HepG2 (cell line): ENCODE data around the gene ADAMTS17. TPM values are rescaled to one million over a fixed set of nuclear protein-coding genes. Genes with fewer than 3 reads are reported as not detected.

Experiments used
- ADNP ChIP-seq: sonication (generic); formaldehyde crosslinking; IDR thresholded peaks from 2 replicates; pipeline ENCODE4 v1.4.0; 2020; ENCODE audit warnings: missing genetic modification reagents
- ELF1 ChIP-seq: sonication (generic); formaldehyde crosslinking; IDR thresholded peaks from 2 replicates; pipeline ENCODE4 v1.4.0; 2020; ENCODE audit warnings: missing genetic modification reagents
- NFKB2 ChIP-seq: sonication (generic); formaldehyde crosslinking; IDR thresholded peaks from 2 replicates; pipeline ENCODE4 v1.4.0; 2020; ENCODE audit warnings: missing genetic modification reagents, borderline replicate concordance
- PHF8 ChIP-seq: sonication (generic); formaldehyde crosslinking; IDR thresholded peaks from 2 replicates; pipeline ENCODE4 v1.5.0; 2020; ENCODE audit warnings: missing genetic modification reagents
- PTBP1 ChIP-seq: fragments of 200-400 bp; formaldehyde crosslinking; IDR thresholded peaks from 2 replicates; pipeline ENCODE4 v1.6.1; 2018; ENCODE audit warnings: low read length, low read depth; ENCODE audit not compliant: poor library complexity, severe bottlenecking
- RFX1 ChIP-seq: fragments of 450-650 bp; IDR thresholded peaks from 2 replicates; pipeline ENCODE4 v1.6.1; 2017
- RFX5 ChIP-seq: IDR thresholded peaks from 2 replicates; pipeline ENCODE4 v1.6.1; 2011; ENCODE audit warnings: low read depth, low read length, improper control_type of control experiment
- SIX1 ChIP-seq: sonication (generic); formaldehyde crosslinking; IDR thresholded peaks from 2 replicates; pipeline ENCODE4 v1.4.0; 2020; ENCODE audit warnings: missing genetic modification reagents, borderline replicate concordance
- SIX4 ChIP-seq: sonication (generic); formaldehyde crosslinking; IDR thresholded peaks from 2 replicates; pipeline ENCODE4 v1.4.0; 2020; ENCODE audit warnings: missing genetic modification reagents
- SMARCE1 ChIP-seq: fragments of 450-650 bp; IDR thresholded peaks from 2 replicates; pipeline ENCODE4 v1.6.1; 2017; ENCODE audit warnings: borderline replicate concordance
- TCF7 ChIP-seq: sonication (generic); IDR thresholded peaks from 2 replicates; pipeline ENCODE4 v1.6.1; 2016; ENCODE audit warnings: antibody characterized with exemption, low read depth
- ZNF253 ChIP-seq: sonication (generic); formaldehyde crosslinking; IDR thresholded peaks from 2 replicates; pipeline ENCODE4 v1.8.0; 2022; ENCODE audit warnings: mild to moderate bottlenecking, missing genetic modification reagents, borderline replicate concordance
- ZNF550 ChIP-seq: sonication (generic); formaldehyde crosslinking; IDR thresholded peaks from 2 replicates; pipeline ENCODE4 v1.4.0; 2020; ENCODE audit warnings: mild to moderate bottlenecking, missing genetic modification reagents, borderline replicate concordance
- ZNF552 ChIP-seq: sonication (generic); formaldehyde crosslinking; IDR thresholded peaks from 2 replicates; pipeline ENCODE4 v1.9.0; 2022; ENCODE audit warnings: missing genetic modification reagents, mild to moderate bottlenecking, borderline replicate concordance
- ZNF672 ChIP-seq: sonication (generic); formaldehyde crosslinking; IDR thresholded peaks from 2 replicates; pipeline ENCODE4 v1.8.1; 2022; ENCODE audit warnings: missing genetic modification reagents
- ZNF883 ChIP-seq: sonication (generic); formaldehyde crosslinking; IDR thresholded peaks from 2 replicates; pipeline ENCODE4 v1.5.1; 2020; ENCODE audit warnings: mild to moderate bottlenecking, missing genetic modification reagents; ENCODE audit errors: not compliant biosample characterization
- ZSCAN12 ChIP-seq: sonication (generic); formaldehyde crosslinking; IDR thresholded peaks from 2 replicates; pipeline ENCODE4 v1.9.0; 2021; ENCODE audit warnings: mild to moderate bottlenecking, missing genetic modification reagents
- polyA plus RNA-seq, 8 experiments: library from polyadenylated mRNA; depleted of rRNA in 3 of 8; stranded (reverse) in 7 of 8; unstranded in 1 of 8; fragments of >200 nt; fragmentation: Illumina TruSeq in 4 of 8; extraction: Trizol in 4 of 8; gene quantifications; 2 replicates each; pipeline versions ENCODE4 v1.2.1 to v1.2.3, GENCODE V29; 2011 to 2016; ENCODE audit warnings: low read depth in 4 of 8, missing spikeins in 1 of 8, mixed read lengths in 1 of 8; ENCODE audit not compliant: insufficient read depth in 1 of 8
- total RNA-seq, 5 experiments: library from RNA; depleted of rRNA; stranded (reverse); fragments of >200 nt; fragmentation: Illumina TruSeq; extraction: Trizol; gene quantifications; 2 replicates each; pipeline ENCODE4 v1.2.3, GENCODE V29; 2016; ENCODE audit warnings: low read depth in 1 of 5
- TF ChIP-seq, protein P1 (sequence below): IDR thresholded peaks from 2 replicates; pipeline ENCODE4 v1.6.1; 2016; ENCODE audit warnings: low read depth, control low read depth
- TF ChIP-seq, protein P2 (sequence below): sonication (generic); formaldehyde crosslinking; IDR thresholded peaks from 2 replicates; pipeline ENCODE4 v1.8.0; 2022; ENCODE audit warnings: mild to moderate bottlenecking, missing genetic modification reagents, moderate library complexity
- TF ChIP-seq, protein P3 (sequence below): sonication (generic); formaldehyde crosslinking; IDR thresholded peaks from 2 replicates; pipeline ENCODE4 v1.4.0; 2020; ENCODE audit warnings: missing genetic modification reagents
- TF ChIP-seq, protein P4 (sequence below): sonication (generic); formaldehyde crosslinking; IDR thresholded peaks from 2 replicates; pipeline ENCODE4 v1.8.0; 2022; ENCODE audit warnings: missing genetic modification reagents, low read depth, mild to moderate bottlenecking, borderline replicate concordance
- TF ChIP-seq, protein P5 (sequence below): sonication (generic); formaldehyde crosslinking; IDR thresholded peaks from 2 replicates; pipeline ENCODE4 v1.4.0; 2020; ENCODE audit warnings: missing genetic modification reagents

Gene ADAMTS17
- total and polyA plus RNA-seq, 2 of the 13 experiments (the other 11 are each of a cell fraction or from before 2014, with no cell fraction given): 0.02 to 0.04 TPM

DNA sequence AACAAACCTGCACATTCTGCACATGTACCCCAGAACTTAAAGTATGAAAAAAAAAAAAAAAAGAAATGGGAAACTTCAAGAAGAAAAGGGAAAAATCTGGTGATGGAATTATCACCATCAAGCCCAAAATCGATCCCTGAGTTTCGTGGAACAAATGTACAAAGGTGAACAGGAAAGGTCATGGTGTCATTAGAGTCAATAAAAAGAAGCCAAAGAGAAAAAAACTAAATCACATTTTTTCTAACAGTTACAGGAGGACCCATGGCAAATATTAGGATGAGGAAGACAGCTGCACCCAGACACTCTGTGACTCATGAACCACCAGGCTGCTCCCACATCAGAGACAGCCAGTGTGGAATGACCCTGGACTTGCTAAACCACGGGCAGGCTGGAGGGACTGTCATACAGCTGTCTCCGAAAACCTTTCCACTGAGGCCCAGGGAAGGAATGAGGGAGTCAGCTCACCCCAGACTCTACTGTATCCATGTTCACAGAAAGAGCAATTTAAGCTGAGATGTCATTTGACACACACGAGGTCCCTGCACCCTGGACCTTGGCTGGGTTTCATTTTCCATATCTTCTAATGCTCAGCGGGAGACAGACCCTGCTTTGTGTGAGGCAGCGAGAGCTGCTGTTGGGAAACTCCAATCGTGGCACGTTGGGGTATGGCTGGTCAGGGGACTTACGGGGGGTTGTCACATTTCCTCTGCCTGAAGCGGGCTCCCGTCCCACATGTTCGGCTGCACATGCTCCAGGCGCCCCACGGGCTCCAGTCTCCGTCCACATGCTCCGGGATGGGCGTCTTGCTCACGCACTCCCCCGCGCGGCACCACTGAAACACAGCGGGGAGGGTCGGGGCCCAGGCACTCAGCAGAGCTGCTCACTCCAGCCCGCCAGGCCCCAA is 210.2 kb downstream of the ADAMTS17 start (continued):
- TF ChIP-seq SIX4 (no peak), ZSCAN12 (CRISPR knock-in tag) (no peak), ZNF883 (CRISPR knock-in tag) (peak; percentile 93), NFKB2 (CRISPR knock-in tag) (peak; percentile 97), TCF7 (no peak), ZNF672 (CRISPR knock-in tag) (no peak), PHF8 (CRISPR knock-in tag) (0 out of 2 replicates have a peak, but pooled peaks have one; percentile 27), SIX1 (CRISPR knock-in tag) (no peak), ZNF253 (0 out of 2 replicates have a peak, but pooled peaks have one; percentile 31), PTBP1 (no peak), ZNF552 (peak; percentile 84), ELF1 (CRISPR knock-in tag) (0 out of 2 replicates have a peak, but pooled peaks have one; percentile 17), ADNP (CRISPR knock-in tag) (no peak), ZNF550 (CRISPR knock-in tag) (no peak), RFX1 (no peak), SMARCE1 (no peak), RFX5 (no peak)
- TF ChIP-seq, protein P1, sequence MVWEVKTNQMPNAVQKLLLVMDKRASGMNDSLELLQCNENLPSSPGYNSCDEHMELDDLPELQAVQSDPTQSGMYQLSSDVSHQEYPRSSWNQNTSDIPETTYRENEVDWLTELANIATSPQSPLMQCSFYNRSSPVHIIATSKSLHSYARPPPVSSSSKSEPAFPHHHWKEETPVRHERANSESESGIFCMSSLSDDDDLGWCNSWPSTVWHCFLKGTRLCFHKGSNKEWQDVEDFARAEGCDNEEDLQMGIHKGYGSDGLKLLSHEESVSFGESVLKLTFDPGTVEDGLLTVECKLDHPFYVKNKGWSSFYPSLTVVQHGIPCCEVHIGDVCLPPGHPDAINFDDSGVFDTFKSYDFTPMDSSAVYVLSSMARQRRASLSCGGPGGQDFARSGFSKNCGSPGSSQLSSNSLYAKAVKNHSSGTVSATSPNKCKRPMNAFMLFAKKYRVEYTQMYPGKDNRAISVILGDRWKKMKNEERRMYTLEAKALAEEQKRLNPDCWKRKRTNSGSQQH (CRISPR knock-in tag): no peak
- TF ChIP-seq, protein P2, sequence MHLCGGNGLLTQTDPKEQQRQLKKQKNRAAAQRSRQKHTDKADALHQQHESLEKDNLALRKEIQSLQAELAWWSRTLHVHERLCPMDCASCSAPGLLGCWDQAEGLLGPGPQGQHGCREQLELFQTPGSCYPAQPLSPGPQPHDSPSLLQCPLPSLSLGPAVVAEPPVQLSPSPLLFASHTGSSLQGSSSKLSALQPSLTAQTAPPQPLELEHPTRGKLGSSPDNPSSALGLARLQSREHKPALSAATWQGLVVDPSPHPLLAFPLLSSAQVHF (CRISPR knock-in tag): peak; percentile 51; the same call in 1 of the 2 replicates
- TF ChIP-seq, protein P3, sequence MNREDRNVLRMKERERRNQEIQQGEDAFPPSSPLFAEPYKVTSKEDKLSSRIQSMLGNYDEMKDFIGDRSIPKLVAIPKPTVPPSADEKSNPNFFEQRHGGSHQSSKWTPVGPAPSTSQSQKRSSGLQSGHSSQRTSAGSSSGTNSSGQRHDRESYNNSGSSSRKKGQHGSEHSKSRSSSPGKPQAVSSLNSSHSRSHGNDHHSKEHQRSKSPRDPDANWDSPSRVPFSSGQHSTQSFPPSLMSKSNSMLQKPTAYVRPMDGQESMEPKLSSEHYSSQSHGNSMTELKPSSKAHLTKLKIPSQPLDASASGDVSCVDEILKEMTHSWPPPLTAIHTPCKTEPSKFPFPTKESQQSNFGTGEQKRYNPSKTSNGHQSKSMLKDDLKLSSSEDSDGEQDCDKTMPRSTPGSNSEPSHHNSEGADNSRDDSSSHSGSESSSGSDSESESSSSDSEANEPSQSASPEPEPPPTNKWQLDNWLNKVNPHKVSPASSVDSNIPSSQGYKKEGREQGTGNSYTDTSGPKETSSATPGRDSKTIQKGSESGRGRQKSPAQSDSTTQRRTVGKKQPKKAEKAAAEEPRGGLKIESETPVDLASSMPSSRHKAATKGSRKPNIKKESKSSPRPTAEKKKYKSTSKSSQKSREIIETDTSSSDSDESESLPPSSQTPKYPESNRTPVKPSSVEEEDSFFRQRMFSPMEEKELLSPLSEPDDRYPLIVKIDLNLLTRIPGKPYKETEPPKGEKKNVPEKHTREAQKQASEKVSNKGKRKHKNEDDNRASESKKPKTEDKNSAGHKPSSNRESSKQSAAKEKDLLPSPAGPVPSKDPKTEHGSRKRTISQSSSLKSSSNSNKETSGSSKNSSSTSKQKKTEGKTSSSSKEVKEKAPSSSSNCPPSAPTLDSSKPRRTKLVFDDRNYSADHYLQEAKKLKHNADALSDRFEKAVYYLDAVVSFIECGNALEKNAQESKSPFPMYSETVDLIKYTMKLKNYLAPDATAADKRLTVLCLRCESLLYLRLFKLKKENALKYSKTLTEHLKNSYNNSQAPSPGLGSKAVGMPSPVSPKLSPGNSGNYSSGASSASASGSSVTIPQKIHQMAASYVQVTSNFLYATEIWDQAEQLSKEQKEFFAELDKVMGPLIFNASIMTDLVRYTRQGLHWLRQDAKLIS (CRISPR knock-in tag): no peak
- TF ChIP-seq, protein P4, sequence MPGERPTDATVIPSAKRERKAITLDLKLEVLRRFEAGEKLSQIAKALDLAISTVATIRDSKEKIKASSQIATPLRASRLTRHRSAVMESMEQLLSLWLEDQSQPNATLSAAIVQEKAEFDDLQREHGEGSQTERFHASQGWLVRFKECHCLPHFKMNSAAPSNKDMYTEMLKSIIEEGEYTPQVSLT (CRISPR knock-in tag): no peak
- TF ChIP-seq, protein P5, sequence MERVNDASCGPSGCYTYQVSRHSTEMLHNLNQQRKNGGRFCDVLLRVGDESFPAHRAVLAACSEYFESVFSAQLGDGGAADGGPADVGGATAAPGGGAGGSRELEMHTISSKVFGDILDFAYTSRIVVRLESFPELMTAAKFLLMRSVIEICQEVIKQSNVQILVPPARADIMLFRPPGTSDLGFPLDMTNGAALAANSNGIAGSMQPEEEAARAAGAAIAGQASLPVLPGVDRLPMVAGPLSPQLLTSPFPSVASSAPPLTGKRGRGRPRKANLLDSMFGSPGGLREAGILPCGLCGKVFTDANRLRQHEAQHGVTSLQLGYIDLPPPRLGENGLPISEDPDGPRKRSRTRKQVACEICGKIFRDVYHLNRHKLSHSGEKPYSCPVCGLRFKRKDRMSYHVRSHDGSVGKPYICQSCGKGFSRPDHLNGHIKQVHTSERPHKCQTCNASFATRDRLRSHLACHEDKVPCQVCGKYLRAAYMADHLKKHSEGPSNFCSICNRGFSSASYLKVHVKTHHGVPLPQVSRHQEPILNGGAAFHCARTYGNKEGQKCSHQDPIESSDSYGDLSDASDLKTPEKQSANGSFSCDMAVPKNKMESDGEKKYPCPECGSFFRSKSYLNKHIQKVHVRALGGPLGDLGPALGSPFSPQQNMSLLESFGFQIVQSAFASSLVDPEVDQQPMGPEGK (CRISPR knock-in tag): no peak
